ENCODE data around the gene SLC38A3. TPM values are rescaled to one million over a fixed set of nuclear protein-coding genes. Genes with fewer than 3 reads are reported as not detected.

Gene SLC38A3
- total and polyA plus RNA-seq, 2 of the 8 experiments (the other 6 are each of a cell fraction or from before 2014, with no cell fraction given), result 1.2 to 3.7 TPM

DNA sequence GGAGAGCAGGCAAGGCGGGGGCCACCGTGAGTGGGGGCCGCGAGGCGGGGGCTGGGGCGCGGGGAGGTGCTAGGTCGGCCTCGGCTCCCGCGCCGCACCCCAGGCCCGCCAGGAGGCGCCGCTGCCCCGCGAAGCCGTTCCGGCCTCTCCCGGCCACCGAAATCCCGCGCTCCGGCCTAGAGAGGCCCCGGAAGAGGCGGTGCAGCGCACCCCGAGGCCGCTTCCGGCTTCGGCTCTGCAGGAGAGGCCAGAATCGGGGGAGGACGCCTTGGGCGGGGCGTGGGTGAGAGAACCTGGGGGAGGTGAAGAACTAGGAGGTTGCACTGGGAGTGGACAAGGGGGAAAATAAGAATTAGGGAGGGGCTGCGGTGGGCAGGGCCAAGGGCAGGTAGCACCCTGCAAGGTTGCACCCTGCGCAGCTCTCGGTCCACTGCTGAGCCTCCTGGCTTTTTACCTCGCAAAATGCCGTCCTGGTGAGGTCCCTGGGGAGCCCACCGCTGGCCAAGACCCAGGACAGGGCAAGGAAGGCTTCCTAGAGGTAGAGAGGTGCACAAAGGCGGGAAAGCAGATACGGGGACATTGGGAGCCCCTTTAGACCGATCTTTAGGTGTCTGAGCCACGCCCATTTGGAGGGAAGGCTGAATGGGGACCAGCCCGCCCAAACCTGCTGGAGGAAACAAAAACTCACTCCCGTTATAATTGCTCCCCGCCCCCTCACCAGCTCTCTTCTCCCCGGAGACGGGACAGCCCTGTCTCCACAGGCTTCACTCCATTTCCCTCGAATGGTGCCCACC, 22.5 kb downstream of the SLC38A3 start:
- peak; percentile 89 to 94 for DNase-seq (ENCODE audit: low read depth in 1 of 2, low spot score in 2 of 2)
- H3K36me3 ChIP-seq (ENCODE audit: control insufficient read depth in 2 of 4, insufficient read depth in 4 of 4, low read length in 3 of 4), result no peaks in the 10 kb centered on the region
- H3K4me3 ChIP-seq (ENCODE audit: extremely low read depth in 1 of 4, insufficient read depth in 2 of 4, low read depth in 3 of 4, low read length in 4 of 4), result peak overlapping the region; percentile 51 to 88 (median 73)
- WGBS, 2 experiments (ENCODE audit: extremely low coverage in 1 of 2, insufficient coverage in 1 of 2, insufficient read length in 1 of 2, insufficient replicate concordance in 2 of 2, low coverage in 1 of 2, low lambda C conversion rate in 2 of 2, missing lambda C conversion rate in 1 of 2), result 1% methylated on average over 44 of the region's 51 CpGs; no CpG with 5 or more reads in 1 of the 2 experiments
- ChIA-PET POLR2A (ENCODE audit: partially characterized antibody) (interaction anchor here (0.6 to 6.5 kb wide), 17 partner anchors 10 to 109 kb away, joined by 3 to 41 read pairs (median 7); partner anchors contain the start of genes GNAI2 and GNAT1), CTCF (ENCODE audit: partially characterized antibody) (interaction anchor here (1.2 to 48.1 kb wide), 12 partner anchors 10 to 105 kb away, joined by 3 to 2149 read pairs (median 7); partner anchors contain the start of genes GNAI2, GNAT1, LSMEM2 and SEMA3B)
- H3K9ac ChIP-seq (replicated peaks in 1 of 4; ENCODE audit: extremely low read depth in 1 of 4, low read depth in 3 of 4, low read length in 3 of 4), result peak overlapping the region; percentile 57 to 87 (median 80)
- peak overlapping the region; percentile 71; the same call in 1 of the 2 replicates for H2BK12ac ChIP-seq (ENCODE audit: low read depth, low read length)
- H2BK15ac ChIP-seq (ENCODE audit: low read length), result peak overlapping the region; percentile 96; the same call in 1 of the 2 replicates
- peak overlapping the region; percentile 89 for H4K5ac ChIP-seq (ENCODE audit: insufficient read length, low read depth, low read length)
- no peak overlapping the region for H2BK120ac ChIP-seq (replicated peaks; ENCODE audit: low read depth, low read length)
- peak overlapping the region; percentile 97 for H2BK5ac ChIP-seq (ENCODE audit: low read depth, low read length)
- no peaks in the 10 kb centered on the region for H3K79me2 ChIP-seq (ENCODE audit: control insufficient read depth in 1 of 2, insufficient read depth in 2 of 2, low read length in 2 of 2)
- H3K27ac ChIP-seq (ENCODE audit: low read depth, low read length), result peak overlapping the region; percentile 86
- H3K23me2 ChIP-seq (ENCODE audit: low read depth, low read length), result peaks cover 13% of the 10 kb centered on the region; the same call in 1 of the 2 replicates
- H3K27me3 ChIP-seq (replicated peaks in 1 of 4; ENCODE audit: control insufficient read depth in 3 of 4, extremely low read depth in 1 of 4, insufficient read depth in 3 of 4, low read length in 3 of 4), result peaks cover 0 to 3% (median 2%) of the 10 kb centered on the region in 4 experiments; a peak in 4 of 7 replicates
- peak overlapping the region; percentile 13 for H3K56ac ChIP-seq (replicated peaks; ENCODE audit: insufficient read length, low read depth, low read length)
- 0 out of 2 replicates have a peak overlapping the region, but pooled peaks have one; percentile 61 for H2BK20ac ChIP-seq (ENCODE audit: low read length)
- H3K14ac ChIP-seq (ENCODE audit: insufficient read length), result no peak overlapping the region
- H3K18ac ChIP-seq (ENCODE audit: extremely low read depth, low read length), result peak overlapping the region; percentile 94
- H3K4me2 ChIP-seq (ENCODE audit: insufficient read depth in 1 of 2, low read depth in 2 of 2, low read length in 2 of 2), result peak overlapping the region; percentile 76 to 99
- peak overlapping the region; percentile 28 for H3K4ac ChIP-seq (replicated peaks; ENCODE audit: insufficient read length, low read depth, low read length)
- peak overlapping the region; percentile 92 for H4K8ac ChIP-seq (ENCODE audit: extremely low read depth, insufficient read depth, low read length)
- no peaks in the 10 kb centered on the region for H3K9me3 ChIP-seq (ENCODE audit: insufficient read depth in 2 of 2, low read depth in 1 of 2, low read length in 1 of 2)
- peak overlapping the region; percentile 94 for H4K91ac ChIP-seq (replicated peaks; ENCODE audit: insufficient read length, low read length)
- no peaks in the 10 kb centered on the region for H3K79me1 ChIP-seq (ENCODE audit: low read depth, low read length)
- no peak for FAIRE-seq
- no peaks in the 10 kb centered on the region for H4K20me1 ChIP-seq (replicated peaks in 1 of 2; ENCODE audit: control insufficient read depth in 1 of 2, insufficient read depth in 2 of 2, low read length in 2 of 2)
- H3K23ac ChIP-seq (ENCODE audit: insufficient read length), result no peak overlapping the region
- peaks cover 0 to 18% (median 6%) of the 10 kb centered on the region in 4 experiments; a peak in 6 of 7 replicates for H3K4me1 ChIP-seq (replicated peaks in 1 of 4; ENCODE audit: control insufficient read depth in 3 of 4, insufficient read depth in 4 of 4, low read length in 3 of 4)
- no peak overlapping the region for H2AK5ac ChIP-seq (ENCODE audit: low read depth, low read length)
- H2AFZ ChIP-seq (ENCODE audit: low read length), result peak overlapping the region; percentile 19; the same call in 1 of the 2 replicates
- TF ChIP-seq CHD2 (IDR thresholded peaks at IDR 0.05; ENCODE audit: low read length) (no peak), FOSL1 (IDR thresholded peaks at IDR 0.05; ENCODE audit: insufficient read depth, low read depth, low read length) (no peak), SP1 (IDR thresholded peaks at IDR 0.05; ENCODE audit: low read depth, low read length) (peak; percentile 60; the same call in 1 of the 2 replicates), RFX5 (IDR thresholded peaks at IDR 0.05; ENCODE audit: borderline replicate concordance, low read depth, low read length) (no peak), JUND (IDR thresholded peaks at IDR 0.05; ENCODE audit: low read length) (no peak), KDM1A (IDR thresholded peaks at IDR 0.05; ENCODE audit: borderline replicate concordance, low read length) (no peak; the same call in 1 of the 2 replicates), TCF12 (IDR thresholded peaks at IDR 0.05; ENCODE audit: low read depth, low read length) (no peak), GABPA (IDR thresholded peaks at IDR 0.05; ENCODE audit: borderline replicate concordance, insufficient read depth, low read length) (peak; percentile 94), SUZ12 (IDR thresholded peaks at IDR 0.05; ENCODE audit: low read length) (no peak), SAP30 (IDR thresholded peaks at IDR 0.05; ENCODE audit: insufficient read depth, insufficient replicate concordance, low read length) (no peak), POU5F1 (IDR thresholded peaks at IDR 0.05; ENCODE audit: low read depth, low read length) (no peak), SIX5 (IDR thresholded peaks at IDR 0.05; ENCODE audit: low read depth, low read length) (no peak)

Measured in H1 (cell line).